ENCODE results near the gene ABCA3.

Gene ABCA3

GRCh38 chr16:2343211-2343610 is 2.7 kb upstream of the ABCA3 start:
- DNase-seq: no peak

DNA sequence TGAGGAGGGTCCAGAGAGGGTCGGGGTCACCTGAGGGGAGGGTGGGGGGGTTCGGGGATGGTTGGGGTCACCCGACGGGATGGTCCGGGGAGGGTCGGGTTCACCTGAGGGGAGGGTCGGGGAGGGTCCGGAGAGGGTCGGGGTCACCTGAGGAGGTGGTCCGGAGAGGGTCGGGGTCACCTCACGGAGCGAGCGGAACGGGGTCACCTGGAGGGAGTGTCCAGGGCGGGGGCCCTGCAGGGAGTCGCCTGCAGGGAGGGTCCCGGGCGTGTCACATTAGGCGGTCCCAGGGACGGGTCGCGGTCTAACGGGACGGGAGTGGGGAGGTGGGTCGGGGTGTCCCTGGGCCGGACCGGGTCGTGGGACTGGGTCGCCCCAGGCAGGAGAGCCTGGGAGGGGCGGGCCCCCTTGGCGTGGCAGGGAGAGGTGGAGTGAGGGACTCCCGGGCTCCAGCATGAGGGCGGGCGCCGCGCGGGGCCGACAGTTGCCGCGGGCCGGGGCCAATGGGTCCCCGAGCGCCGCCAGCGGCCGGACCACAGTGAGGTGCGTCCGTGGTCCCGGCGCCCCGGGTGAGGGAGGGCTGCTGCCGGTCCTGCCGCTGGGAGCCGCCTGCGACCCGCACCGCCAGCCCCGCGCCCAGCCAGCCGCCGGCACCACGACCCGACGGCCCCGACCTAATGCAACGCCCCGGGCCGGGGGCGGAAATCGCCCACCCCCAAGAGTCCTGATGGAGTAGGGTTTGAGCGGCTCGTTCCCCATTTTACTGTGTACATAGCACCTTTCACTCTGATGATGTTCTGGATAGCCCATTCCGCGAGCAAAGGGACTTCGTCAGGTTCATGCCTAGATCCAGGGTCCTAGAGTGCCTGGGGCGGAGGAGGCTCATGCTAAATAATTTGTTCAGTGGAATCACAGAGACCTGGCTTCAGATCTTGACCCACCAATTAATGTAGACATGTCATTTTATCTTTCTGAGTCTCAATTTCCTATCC is 1.2 kb upstream of the ABCA3 start:
- no peak for DNase-seq

- peak; percentile 18 for DNase-seq
Measured at GRCh38 chr16:2339521-2340484, 725 bp downstream of the ABCA3 start.

DNA sequence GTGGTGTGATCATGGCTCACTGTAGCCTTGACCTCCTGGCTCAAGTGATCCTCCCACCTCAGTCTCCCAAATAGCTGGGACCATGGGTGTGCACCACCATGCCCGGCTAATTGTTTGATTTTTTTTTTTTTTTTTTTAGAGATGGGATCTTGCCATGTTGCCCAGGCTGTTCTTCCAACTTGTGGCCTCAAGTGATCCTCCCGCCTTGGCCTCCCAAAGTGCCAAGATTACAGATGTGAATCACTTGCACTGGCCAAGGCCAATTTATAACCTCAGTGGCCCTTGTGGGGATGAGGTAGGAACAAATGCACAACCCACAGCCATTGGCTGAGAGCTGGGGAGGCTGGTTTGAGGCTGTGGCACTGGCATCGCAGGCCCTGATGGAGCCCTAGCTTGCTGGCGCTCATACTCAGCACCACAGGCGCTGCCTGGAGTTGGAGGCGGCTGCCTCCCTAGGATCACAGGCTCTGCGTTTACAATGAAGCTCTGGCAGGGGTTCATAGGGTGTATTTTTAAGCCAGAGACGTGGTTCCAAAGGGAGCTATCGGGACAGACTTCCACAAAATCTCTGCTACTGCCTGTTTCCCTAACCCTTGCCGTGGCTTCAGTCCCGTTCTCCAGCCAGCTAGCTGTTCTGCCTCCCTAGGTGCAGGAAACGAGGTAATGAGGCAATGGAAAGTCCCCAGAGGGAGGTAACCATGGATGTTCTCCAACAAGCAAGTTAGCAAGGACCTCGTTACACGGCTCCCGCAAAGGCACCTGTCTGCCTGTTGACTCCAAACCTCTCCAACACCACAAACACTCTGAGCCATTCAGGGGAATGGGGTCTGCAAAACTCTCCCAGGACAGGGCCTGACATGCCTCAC is 2.9 kb downstream of the ABCA3 start:
- DNase-seq: no peak

- DNase-seq: no peak
Measured at GRCh38 chr16:2335286-2335895, 5.1 kb downstream of the ABCA3 start.

GRCh38 chr16:2333772-2334379 is 6.7 kb downstream of the ABCA3 start:
- DNase-seq: no peak

DNA sequence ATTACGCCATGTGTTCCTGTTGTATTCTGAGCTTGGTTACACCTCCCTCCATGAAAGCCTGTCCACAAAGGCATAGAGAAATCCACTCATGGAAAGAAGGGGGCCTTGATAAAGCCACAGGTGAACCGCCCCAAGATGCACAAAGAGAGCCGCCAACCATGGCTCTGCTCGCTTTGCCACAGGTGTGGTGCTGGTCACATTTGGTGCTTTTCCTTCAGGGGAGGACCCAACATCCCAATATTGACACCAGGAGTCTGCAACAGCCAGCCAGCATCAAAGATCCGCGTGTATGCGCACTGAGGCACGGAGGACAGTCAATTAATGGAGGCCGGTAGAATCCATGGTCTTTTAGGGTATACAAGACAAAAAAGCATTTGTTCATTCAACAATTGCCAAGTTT is 7.3 kb downstream of the ABCA3 start:
- no peak for DNase-seq

DNA sequence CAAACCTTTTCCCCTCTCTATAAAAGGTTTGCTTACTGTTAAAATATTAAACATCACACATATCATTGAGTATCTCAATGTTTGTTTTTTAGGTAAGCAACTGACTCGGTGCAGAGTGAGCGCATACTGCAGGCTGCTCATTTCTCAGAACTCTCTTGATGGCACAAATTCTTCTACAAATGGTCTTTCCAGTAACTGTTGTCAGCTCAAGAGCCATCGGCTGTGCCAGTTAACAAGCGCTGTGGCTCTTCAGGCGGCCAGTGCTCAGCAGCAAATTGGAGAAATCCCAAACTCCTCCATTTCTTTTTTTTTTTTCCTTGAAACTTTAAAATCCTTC is 8.6 kb downstream of the ABCA3 start:
- DNase-seq: no peak

GRCh38 chr16:2331199-2331930 is 9.2 kb downstream of the ABCA3 start:
- no peak for DNase-seq

GRCh38 chr16:2329532-2329931 is 11.0 kb downstream of the ABCA3 start:
- DNase-seq: no peak

- no peak for DNase-seq
Measured at GRCh38 chr16:2328428-2328827, 12.1 kb downstream of the ABCA3 start.

- DNase-seq: no peak
Measured at GRCh38 chr16:2326191-2326590, 14.3 kb downstream of the ABCA3 start.

GRCh38 chr16:2325791-2326190 is 14.7 kb downstream of the ABCA3 start:
- DNase-seq: no peak

- DNase-seq: no peak
Measured at GRCh38 chr16:2325181-2325580, 15.3 kb downstream of the ABCA3 start.

DNA sequence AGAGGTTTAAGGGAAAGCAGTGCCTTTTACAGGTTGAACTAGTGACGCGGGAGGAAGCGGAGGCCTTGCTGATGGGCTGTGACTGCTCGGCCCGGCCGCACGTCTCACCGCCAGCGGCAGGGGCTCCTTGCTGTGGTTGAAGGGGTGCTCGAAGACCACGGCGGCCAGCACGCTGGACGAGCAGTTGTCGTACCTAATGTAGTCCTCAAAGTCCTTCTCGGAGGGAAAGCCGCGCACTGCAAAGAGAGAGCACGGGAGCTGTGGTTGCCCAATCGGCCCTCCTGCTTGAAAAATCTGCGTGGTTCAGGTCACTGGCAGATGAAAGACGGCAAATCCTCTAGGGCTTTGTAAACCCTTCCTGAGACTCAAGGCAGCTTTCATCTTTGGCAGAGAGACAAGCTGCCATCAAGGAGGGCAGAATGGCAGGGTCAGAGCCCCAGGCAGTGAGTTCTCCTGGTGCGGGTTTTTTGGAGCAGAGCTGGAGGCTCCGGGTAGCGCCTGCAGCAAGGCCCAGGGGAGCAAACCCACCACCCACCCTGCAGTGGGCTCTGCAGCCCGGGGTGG is 16.1 kb downstream of the ABCA3 start:
- no peak for DNase-seq

GRCh38 chr16:2323701-2324100 is 16.8 kb downstream of the ABCA3 start:
- no peak for DNase-seq

DNA sequence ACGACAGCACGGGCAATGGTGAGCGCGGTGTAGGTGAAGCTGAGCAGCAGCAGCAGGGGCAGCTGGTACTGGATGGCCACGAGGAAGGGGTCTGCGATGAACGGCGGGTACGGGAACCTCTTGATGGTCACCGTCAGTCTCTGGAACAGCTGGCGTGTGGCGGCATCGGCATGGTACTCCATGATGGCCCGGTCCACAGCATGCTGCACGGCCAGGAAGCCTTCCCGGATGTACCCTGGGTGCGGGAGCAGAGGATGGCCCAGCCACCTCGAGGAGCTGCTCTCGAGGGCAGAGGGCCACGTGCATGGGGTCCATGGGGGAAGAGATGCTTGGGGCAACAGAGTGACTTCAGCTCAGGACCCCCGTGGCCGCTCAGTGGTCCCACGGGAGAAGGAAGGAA is 20.9 kb downstream of the ABCA3 start:
- DNase-seq: no peak

DNA sequence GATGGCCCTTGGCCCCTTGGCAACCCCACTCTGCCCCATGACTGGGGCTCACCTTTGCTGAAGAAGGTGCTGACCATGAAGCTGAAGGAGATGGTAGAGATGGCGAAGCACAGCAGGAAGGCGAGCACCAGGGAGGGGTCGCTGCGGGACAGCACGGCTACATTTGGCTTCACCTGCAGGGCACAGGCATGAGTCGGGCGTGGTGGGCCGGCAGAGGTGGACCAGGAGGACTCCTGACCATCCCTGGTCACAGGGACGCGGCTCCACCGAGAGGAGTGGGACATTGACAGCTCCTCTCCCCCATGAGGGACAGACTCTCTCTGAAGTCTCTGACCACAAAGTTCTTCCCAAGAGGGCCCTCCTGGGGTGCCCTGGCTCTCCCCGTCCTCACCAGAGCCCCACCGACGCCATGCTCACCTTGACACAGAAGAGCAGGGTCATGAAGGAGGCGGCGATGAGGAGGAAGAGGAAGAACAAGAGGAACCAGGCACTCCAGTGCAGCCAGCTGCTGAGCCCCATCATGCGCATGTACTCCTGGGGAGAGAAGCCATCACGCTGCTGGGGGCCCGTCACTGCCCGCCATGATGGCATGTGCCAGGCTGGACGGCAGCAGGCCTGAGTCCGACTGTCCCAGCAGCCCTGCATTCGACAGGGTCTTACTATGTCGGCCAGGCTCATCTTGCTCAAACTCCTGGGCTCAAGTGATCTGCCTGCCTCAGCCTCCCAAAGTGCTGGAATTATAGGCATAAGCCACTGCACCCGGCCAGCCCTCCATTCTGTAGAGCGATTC is 23.1 kb downstream of the ABCA3 start:
- DNase-seq: no peak

GRCh38 chr16:2308089-2308962 is 32.2 kb downstream of the ABCA3 start:
- DNase-seq: no peak

Measured in activated gamma-delta T cell treated with Interleukin-2 at 50 U/mL for 16 hours (primary cell).